RPMI7951 (cell line): ENCODE measurements around the gene OAT. TPM values are rescaled to one million over a fixed set of nuclear protein-coding genes. Genes with fewer than 3 reads are reported as not detected.
"Not testable (repeated sequence)": the region's sequence is repeated elsewhere in the genome, so short reads cannot be mapped to it uniquely, and the experiment has no call there.

Source experiments
- DNase-seq: peaks from one replicate; pipeline ENCODE4 v3.0.0-alpha.2; 2012; ENCODE audit warnings: low read depth
- total RNA-seq: library from RNA; depleted of rRNA; stranded (reverse); fragments of >200 nt; shearing (Covaris generic); gene quantifications from 2 replicates; pipeline ENCODE4 v1.2.3, GENCODE V29; 2014

The OAT gene
- total RNA-seq, 1 experiment from 2014 or later = 187 TPM

DNA sequence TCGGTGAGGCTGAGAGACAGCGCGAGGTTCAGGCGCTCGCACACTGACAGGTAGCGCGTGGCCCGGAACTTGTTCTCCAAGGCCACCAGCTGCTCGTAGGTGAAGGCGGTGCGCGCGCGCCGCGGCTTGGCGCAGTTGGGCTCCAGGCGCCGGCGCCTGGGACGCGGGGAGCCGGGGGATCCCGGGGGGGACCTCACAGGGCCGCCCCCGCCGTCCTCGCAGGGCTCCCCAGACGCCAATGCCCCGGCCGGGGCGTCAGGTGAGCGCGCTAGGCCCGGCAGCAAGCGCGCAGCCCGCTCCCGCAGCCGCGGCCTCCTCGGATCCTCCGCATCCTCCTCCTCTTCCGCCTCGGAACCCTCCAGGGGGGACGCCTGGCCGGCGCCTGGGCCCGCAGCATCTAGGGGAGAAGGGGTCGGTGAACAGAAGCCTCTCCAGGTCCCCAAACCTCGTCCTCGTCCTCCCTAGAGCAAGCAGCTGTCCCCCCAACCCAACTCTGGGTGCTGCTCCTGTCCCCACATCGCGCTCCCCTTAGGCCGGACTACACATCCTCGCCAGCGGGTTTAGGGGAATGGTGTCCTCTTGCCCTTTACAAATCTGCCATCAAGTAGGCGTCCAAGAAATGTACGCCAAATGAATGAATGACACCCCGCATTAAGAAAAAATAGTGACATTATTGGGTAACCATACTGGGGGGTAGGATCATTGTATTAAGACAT lies 29.2 kb upstream of the OAT start:
- DNase-seq = no peak

DNA sequence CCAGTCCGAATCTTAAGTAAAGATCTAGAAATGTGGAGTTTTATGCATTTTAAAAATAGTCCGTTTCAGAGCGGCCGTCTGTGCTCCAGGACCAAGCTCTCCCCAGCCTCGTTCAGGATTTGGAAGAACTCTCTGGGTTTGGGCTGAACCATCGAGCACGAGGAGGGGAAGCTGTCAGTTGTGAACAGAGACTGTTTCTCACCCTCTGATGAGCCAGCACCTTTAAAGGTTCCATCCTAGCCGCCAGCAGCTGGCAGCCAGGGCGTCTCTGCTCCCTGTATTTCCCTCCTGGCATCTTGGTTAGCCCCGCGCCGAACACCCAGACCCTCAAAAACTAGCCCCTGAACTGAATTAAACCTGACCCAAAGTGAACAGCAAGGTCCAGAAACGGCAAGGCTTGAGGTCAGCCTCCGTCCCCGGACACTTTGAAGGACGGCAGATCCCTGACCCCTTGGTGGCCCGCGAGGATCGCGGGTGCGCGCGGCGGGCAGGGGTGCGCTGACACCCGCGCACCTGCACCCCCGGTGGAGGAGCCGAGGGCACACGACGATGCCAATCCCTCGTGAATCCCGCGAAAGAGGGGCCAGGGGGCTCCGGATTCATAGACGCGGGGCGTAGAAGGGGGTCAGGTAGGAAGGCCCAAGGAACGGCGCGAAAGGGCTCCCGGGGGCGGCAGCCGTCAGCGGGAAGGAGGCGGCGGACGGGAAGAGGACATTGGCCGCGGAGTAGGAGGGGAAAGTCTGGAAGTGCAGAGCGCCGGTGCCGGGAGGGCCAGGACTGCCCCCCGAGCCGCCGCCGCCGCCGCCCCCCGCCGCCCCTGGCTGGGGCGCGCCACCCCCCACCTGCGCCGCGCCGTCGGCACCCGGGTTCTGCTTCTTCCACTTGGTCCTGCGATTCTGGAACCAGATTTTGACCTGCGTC lies 28.4 kb upstream of the OAT start:
- DNase-seq = no peak

DNA sequence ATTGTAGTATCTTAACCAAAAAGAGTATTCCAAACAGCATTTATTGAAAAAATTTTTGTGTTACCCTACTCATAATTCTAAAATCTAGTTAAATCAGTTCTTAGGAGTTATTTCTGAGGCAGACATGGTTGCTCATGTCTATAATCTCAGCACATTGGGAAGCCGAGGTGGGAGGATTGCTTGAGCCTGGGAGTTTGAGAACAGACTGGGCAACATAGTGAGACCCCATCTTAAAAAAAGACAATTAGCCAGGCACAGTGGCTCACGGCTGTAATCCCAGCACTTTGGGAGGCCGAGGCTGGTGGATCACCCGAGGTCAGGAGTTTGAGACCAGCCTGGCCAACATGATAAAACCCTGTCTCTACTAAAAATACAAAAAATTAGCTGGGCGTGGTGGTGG lies 23.0 kb upstream of the OAT start:
- DNase-seq = not testable (repeated sequence)

DNA sequence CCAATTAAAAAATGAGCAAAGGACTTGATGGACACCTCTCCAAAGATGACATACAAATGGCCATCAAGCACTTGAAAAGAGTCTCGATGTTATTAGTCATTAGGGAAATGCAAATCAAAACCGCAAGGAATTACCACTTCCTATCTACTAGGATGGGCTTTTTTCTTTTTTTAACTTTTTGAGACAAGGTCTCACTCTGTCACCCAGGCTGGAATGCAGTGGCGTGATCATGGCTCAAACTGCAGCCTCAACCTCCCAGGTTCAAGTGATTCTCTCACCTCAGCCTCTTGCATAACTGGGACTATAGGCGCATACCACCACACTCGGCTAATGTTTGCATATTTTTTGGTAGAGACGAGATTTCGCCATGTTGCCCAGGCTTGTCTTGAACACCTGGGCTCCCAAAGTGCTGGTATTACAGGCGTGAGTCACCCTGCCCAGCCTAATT lies 17.5 kb upstream of the OAT start:
- peak; percentile 69 for DNase-seq

DNA sequence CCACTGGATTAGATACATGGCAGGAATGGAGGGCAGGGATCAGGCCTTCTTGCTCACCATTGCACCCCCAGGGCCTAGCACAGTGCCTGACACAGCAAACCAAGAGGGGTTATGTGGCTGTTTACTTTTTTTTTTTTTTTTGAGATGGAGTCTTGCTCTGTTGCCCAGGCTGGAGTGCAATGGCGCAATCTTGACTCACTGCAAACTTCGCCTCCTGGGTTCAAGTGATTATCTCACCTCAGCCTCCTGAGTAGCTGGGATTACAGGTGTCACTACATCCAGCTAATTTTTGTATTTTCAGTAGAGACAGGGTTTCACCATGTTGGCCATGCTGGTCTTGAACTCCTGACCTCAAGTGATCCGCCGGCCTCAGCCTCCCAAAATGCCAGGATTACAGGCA lies 17.0 kb upstream of the OAT start:
- DNase-seq = not testable (repeated sequence)

DNA sequence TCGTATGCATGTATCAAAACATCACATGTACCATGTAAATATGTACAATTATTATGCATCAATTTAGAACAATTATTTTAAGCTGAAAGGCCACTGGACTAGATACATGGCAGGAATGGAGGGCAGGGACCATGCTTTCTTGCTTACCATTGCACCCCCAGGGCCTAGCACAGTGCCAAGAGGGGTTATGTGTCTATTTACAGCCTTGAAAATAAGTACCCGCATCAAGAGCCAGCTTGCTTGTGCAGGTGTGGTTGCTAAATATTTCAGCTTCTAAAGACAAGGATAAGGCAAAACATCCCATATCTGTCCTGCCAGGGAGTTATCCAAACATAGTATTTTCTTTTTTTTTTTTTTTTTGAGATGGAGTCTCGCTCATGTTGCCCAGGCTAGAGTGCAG lies 14.7 kb upstream of the OAT start:
- DNase-seq = no peak

DNA sequence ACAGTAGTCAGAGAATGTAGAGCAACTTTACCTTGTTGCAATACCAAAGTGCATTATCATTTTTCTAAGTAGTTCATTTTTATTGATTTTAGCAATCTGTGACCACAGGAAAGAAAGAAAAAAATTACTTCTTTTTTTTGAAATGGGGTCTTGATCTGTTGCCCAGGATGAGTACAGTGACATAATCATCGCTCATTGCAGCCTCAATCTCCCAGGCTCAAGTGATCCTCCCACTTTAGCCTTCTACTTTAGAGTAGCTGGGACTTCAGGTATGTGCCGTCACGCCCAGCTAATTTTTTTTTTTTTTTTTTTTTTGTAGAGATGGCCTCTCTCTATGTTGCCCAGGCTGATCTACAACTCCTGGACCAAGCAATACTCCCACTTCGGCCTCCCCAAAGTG lies 11.4 kb upstream of the OAT start:
- DNase-seq = no peak

DNA sequence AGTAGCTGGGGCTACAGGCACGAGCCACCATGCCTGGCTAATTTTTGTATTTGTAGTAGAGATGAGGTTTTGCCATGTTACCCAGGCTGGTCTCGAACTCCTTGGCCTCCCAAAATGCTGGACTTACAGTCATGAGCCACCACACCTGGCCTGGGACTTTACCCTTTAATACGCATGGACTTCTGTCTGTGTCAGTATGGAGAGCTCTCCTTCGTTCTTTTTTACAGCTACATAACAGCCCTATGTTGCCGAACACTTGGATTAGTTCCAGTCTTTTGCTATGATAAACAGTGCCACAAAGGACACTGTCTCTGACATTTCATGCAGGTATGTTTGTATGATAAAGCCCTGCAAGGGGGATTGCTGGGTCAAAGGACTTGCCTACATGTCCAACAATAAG lies 10.9 kb upstream of the OAT start:
- DNase-seq = no peak

DNA sequence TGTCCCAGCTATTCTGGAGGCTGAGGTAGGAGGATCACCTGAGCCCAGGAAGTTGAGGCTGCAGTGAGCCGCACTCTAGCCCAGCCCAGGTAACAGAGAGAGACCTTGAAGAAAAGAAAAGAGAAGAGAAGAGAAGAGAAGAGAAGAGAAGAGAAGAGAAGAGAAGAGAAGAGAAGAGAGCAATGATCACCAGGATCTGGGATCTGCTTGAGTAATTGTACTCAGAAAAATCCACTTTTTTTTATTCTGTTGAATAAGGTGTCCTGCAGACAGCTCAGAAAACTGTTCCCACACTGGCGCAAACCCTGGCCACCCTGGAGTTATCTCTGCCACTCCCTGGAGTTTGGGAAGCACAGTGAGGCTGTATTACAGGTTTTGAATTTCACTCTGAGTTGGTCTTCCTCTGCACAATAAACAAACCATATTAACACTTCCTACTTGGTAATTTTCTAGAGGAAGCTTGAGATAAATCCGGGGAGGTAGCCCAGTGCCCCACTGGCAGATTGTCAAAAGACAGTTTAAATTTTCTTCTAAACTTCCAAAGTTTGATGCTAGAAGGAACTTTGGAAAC lies 9.6 kb upstream of the OAT start:
- no peak for DNase-seq

DNA sequence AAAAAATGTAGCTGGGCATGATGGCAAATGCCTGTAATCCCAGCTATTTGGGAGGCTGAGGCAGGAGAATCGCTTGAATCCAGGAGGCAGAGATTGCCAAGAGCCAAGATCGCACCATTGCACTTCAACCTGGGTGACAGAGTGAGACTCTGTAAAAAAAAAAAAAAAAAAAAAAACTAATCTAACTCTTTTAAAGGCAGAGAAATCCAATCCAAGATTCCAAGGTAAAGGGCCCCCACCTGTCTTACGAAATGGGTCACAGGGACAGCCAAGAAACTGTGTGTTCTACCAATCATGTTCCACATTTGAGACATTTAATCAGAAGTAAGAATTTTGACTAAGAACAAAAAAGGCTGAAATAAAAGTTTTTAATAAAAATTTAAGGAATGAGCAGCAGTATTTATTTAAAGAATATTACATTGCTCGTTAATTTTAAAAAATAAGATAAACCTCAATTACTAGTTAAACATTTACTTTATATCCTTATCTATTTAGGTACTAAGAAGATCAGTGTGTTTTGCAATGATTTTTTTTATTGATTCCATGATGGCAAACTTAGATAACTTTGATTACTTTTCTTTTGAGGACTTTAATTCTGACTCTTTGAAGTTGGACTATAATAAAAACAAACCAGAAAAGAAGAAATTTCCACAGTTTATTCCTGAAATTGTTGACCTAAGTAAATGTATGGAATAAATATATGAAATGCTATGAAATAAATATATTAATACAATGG lies 6.7 kb upstream of the OAT start:
- DNase-seq = no peak

DNA sequence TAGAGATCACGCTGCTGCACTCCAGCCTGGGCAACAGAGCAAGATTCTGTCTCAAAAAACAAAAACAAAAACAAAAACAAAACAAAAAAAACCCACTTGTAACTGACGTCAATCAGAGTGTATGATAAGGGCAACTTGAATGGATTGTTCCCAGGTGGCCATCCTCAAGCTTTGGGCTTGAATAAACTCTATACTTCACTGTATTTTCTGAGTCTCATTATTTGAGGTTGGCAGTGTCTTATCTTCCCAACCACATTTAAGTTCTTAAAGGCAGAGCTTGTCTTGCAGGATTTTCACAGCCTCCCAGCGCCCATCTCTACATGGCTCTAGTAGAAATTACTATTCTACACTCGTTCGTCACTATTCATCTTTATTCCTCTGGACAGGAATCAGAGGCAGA lies 5.1 kb upstream of the OAT start:
- no peak for DNase-seq

DNA sequence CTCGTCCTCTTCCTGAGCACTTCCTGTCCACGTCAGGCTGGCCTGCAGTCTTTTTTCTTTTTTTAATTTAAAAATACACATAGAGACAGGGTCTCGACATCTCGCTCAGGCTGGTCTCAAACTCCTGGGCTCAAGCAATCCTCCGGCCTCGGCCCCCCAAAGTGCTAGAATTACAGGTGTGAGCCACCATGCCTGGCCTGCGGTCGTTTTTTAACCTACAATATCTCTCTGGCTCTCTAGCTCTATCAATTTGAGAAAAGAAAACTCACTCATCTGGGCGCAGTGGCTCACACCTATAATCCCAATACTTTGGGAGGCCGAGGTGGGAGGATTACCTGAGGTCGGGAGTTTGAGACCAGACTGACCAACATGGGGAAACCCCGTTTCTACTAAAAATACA lies 4.0 kb upstream of the OAT start:
- DNase-seq = no peak

DNA sequence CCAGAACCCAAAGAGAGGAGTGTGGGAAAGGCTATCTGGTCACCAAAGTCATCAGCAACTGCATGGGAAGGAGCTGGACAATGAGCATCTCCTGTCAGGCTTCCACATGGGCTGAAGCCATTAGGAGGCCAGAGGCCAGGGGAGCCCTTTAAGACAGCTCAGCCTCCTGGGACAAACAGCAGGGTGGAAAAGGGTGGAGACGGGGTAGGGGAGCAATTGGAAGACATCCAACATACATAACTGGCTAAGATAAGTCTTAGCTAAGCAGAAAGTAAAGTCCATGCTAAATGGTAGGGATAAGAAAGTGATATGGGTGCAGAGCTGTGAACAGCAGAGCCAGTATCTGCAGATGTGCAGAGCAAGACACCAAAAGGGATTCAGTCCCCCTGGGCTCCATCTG lies 1.5 kb upstream of the OAT start:
- no peak for DNase-seq

DNA sequence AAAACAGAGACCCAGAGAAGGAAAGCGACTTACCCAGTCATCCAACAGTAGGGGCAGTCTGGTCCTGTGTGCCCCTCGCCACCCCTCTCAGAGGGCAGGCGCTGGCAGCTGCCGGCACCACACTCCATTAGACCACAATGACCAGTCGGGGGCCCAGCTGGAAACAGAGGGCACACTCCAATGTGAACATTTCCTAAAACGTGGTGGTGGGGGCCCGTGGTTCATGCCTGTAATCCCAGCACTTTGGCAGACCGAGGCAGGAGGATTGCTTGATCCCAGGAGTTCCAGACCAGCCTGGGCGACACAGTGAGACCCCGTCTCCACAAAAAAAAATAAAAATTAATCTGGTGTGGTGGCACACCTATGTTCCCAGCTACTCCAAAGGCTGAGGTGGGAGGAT lies 912 bp upstream of the OAT start:
- no peak for DNase-seq

DNA sequence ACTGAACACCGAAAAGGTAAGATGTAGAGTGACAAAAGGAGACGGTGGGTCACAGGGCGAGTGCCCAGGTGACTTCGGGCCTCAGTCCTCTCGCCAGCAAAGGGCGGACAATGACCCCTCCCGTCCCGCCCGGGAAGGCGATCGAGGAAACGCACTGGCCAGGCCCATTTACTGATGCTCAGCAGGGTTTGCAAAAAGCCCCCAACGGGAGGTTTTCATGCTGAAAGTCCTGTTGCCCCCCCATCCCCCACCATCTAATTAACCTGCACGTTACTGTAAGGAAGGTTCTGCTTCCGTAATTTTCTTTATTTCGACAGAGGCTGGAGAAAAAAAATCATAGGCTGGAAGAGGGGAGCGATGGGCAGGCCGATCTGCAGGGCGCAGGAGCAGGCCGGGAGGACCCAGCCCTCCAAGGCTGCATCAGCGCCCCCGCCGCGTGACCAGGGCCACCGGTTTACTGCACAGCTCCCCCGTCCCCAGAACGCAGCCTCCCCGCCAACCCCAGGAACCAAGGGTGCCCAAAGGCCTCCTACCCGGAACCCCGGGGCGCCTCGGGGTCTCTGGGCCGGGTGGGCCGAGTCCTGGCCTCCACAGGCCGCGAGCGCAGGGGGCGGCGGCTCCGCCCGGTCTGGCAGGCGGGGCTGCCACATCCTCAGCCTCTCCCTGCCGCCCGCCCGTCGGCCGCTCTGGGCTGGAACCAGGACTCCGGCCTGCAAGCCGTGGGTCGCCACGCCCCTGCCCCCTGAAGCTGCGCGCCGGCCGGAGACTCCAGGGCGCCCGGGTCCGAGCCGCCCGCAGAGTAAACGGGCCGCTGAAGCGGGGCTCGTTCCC lies 613 bp downstream of the OAT start:
- DNase-seq = peak; percentile 55

DNA sequence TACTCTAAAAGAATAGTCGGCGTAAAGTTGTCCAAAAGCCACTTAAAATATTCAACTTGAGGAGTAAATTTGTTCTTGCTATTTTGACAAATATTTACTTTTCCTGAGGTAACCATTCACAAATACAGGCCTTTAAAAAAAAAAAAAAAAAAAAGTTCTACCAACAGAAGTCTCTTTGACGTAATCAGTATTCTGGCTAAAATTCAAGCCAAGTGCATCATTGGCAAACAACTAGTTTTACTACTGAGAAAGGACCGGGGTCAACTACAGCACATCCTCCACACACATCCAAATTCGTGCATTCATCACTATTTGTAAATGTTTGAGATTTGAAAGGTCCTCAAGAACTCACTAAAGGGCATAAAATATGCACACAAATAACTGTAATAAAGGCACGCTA lies 2.0 kb downstream of the OAT start:
- DNase-seq = peak; percentile 21

DNA sequence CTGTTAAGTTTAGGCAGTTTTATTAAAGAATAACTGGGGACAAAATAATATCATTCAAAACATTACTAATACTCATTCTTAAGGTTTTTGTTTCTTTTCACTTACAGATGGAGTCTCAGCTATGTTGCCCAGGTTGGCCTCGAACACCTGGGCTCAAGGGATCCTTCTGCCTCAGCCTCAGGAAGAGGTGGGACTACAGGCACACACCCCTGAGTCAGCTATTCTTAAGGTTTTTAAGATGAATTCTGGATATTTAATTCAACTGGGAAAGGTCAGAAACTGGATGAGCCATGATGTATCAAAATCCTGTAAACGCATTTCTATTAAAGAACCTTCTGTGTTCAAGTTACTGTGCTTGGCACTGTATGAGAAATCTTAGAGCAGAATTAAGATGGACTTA lies 3.5 kb downstream of the OAT start:
- DNase-seq = no peak

DNA sequence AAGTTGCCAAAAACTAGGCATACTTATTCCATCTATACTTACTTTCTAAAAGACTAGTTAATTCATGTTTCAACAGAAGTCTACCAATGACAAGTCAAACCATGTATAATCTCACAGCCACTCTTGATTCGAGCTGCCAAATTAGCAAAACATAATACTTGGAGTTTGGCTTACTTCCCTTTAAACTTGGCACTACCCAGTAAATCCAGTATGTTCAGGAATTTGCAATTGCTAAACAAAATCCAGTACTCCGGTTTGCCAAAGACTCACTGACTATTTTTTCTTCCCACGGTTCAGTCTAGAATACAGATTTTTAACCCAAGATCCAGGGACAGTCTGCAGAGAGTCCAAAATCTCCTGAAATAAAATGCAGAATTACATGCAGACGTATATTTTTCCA lies 4.6 kb downstream of the OAT start:
- DNase-seq = no peak

DNA sequence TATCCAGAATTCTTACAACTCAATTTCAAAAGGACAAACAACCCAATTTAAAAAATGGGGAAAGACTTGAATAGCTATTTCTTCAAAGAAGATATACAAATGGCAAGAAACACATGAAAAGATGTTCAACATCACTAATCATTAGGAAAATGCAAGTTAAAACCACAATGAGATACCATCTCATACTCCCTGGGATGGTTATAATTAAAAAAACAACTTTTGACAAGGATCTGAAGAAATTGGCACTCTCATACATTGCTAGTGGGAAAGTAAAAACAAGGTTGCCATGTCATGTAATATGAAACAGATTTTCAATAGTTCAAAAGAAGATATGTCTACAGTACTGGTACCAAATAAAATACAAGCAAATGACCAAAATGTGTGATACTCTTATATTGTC lies 9.0 kb downstream of the OAT start:
- DNase-seq = peak; percentile 8

DNA sequence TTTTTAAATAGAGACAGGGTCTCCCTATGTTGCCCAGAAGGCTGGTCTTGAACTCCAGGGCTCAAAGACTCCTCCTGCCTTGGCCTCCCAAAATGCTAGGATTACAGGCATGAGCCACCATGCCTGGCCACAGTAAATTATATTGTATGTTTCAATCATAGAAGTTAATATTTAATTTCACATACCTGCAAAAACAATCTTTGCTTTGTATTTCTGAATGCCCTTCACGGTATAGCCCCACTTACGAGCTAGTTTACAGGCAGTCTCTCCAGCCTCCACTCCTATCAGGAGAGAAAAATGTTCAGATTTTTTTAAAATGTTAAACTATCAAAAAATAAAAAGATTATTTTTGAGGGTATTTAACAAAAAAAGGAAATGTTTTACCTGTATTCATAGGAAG lies 10.4 kb downstream of the OAT start:
- no peak for DNase-seq

DNA sequence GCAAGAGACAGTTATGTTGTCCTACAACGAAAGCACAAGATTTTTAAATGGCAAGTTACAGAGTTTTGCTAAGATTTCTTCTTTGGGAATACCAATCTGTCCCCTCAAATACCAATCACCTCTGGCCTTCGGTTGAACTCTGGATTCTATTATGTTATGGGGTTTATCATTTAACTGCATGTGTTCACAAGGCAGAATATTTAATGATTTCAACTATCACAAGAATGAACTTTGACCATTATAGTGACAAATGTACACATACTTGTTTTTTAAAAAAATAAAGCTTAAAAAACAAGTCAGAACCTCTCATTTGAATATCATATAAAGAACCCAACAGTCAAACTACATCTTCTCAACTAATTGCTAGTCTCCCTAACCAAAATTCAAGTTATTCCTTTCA lies 11.3 kb downstream of the OAT start:
- DNase-seq = no peak
